Natural killer cell (primary cell): ENCODE results near the gene ELAC2. TPM values are rescaled to one million over a fixed set of nuclear protein-coding genes. Genes with fewer than 3 reads are reported as not detected.

Source experiments
- ATAC-seq, 3 donors: fragments of 150-1000 bp in 2 of 3; fragments of 200-7000 bp in 1 of 3; cut with Tn5 transposase; 1 replicate in 1 of 3; 2 replicates in 2 of 3; pipeline ENCODE4 v1.10.0; 2021; ENCODE audit warnings: mild to moderate bottlenecking in 2 of 3, moderate library complexity in 2 of 3
- DNase-seq, 2 donors: peaks; one replicate each; pipeline versions ENCODE4 v3.0.0 to v3.0.0-alpha.2; 2013 to 2021; ENCODE audit warnings: mixed read lengths in 1 of 2
- H3K27ac ChIP-seq: one replicate; pipeline ENCODE4 v1.5.1; 2013; ENCODE audit warnings: mild to moderate bottlenecking, low read length
- H3K27me3 ChIP-seq: one replicate; pipeline ENCODE4 v1.6.1; 2013; ENCODE audit warnings: low read length; ENCODE audit not compliant: control insufficient read depth, insufficient read depth
- H3K36me3 ChIP-seq: one replicate; pipeline ENCODE4 v1.6.1; 2013; ENCODE audit warnings: low read length; ENCODE audit not compliant: control insufficient read depth, insufficient read depth
- H3K4me1 ChIP-seq: one replicate; pipeline ENCODE4 v1.6.1; 2013; ENCODE audit warnings: low read length; ENCODE audit not compliant: control insufficient read depth, insufficient read depth
- H3K4me3 ChIP-seq: one replicate; pipeline ENCODE4 v1.5.1; 2013; ENCODE audit warnings: low read length
- H3K9me3 ChIP-seq: one replicate; pipeline ENCODE4 v1.6.1; 2013; ENCODE audit warnings: low read length; ENCODE audit not compliant: control insufficient read depth, insufficient read depth
- H3K27ac Mint-ChIP-seq, 2 donors: one replicate each; pipeline ENCODE4 v1.8.0; 2022; ENCODE audit warnings: mild to moderate bottlenecking in 2 of 2, mixed read lengths in 2 of 2, moderate library complexity in 1 of 2
- H3K27me3 Mint-ChIP-seq, 2 donors: one replicate each; pipeline ENCODE4 v1.8.0; 2022; ENCODE audit warnings: low read depth in 2 of 2, mixed read lengths in 2 of 2
- H3K36me3 Mint-ChIP-seq: one replicate; pipeline ENCODE4 v1.8.0; 2022; ENCODE audit warnings: mixed read lengths
- H3K4me1 Mint-ChIP-seq, 2 donors: one replicate each; pipeline ENCODE4 v1.8.0; 2022; ENCODE audit warnings: mixed read lengths in 2 of 2
- H3K4me3 Mint-ChIP-seq: one replicate; pipeline ENCODE4 v1.8.0; 2022; ENCODE audit warnings: mild to moderate bottlenecking, moderate library complexity, mixed read lengths
- H3K9me3 Mint-ChIP-seq, 2 donors: one replicate each; pipeline ENCODE4 v1.8.0; 2022; ENCODE audit warnings: mixed read lengths in 2 of 2
- WGBS: methylation state at CpG from one replicate; pipeline ENCODE4 v1.1.7; 2013; ENCODE audit warnings: missing lambda C conversion rate; ENCODE audit not compliant: insufficient coverage; 5-methylcytosine and 5-hydroxymethylcytosine counted together
- intact Hi-C: fragments of 100-400 bp; cut with micrococcal nuclease; formaldehyde crosslinking; loops from one replicate; pipeline ENCODE4 v1.14.2; 2022
- total RNA-seq, 4 donors: library from RNA; stranded (reverse); fragments of 120-200 nt in 1 of 4; gene quantifications; one replicate each; pipeline versions ENCODE4 v1.2.3 to v1.2.4, GENCODE V29; 2013 to 2022
- TF ChIP-seq, protein P1 (sequence below): fragments of 200-600 bp; IDR thresholded peaks from one replicate; pipeline ENCODE4 v1.8.0; 2022; ENCODE audit warnings: antibody characterized with exemption

Gene ELAC2
- total RNA-seq, 3 donors from 2014 or later (not counting 1 experiment from before 2014, with no cell fraction given) = 65.5 to 84.2 (median 83.4) TPM

DNA sequence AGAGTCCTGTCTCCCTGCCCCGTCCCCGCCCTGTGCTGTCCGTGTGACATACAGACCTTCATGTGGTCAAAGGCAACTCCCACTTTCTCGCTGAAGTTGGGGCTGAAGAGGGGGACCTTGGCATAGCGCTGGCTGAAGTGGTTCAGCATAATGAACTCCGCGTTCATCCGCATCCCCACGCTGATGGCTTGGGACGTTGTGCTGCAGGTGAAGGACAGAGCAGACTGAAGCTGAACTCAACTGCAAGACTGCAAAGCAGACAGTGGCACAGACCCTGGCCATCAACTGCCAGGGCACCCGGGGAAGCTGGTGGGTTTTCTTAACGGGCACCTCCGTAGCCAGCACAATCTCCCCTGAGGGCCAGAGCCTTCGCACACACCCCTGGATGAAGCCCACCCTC is 24.2 kb downstream of the ELAC2 start:
- 96% methylated on average over 14 of the region's 14 CpGs for WGBS
- Mint-ChIP-seq H3K36me3 (peaks cover 21% of the 10 kb centered on the region), H3K4me3 (no peak overlapping the region), H3K27me3 (no peaks in the 10 kb centered on the region), H3K27ac (no peak overlapping the region), H3K9me3 (no peaks in the 10 kb centered on the region), H3K4me1 (no peaks in the 10 kb centered on the region)
- no peak overlapping the region for H3K27ac ChIP-seq
- H3K36me3 ChIP-seq = peaks cover 78% of the 10 kb centered on the region
- no peaks in the 10 kb centered on the region for H3K4me1 ChIP-seq
- intact Hi-C loops = no loop called here
- H3K9me3 ChIP-seq = no peaks in the 10 kb centered on the region
- H3K4me3 ChIP-seq = no peak overlapping the region
- H3K27me3 ChIP-seq = no peaks in the 10 kb centered on the region
- ATAC-seq (no peak), DNase-seq (no peak)
- TF ChIP-seq, protein P1, sequence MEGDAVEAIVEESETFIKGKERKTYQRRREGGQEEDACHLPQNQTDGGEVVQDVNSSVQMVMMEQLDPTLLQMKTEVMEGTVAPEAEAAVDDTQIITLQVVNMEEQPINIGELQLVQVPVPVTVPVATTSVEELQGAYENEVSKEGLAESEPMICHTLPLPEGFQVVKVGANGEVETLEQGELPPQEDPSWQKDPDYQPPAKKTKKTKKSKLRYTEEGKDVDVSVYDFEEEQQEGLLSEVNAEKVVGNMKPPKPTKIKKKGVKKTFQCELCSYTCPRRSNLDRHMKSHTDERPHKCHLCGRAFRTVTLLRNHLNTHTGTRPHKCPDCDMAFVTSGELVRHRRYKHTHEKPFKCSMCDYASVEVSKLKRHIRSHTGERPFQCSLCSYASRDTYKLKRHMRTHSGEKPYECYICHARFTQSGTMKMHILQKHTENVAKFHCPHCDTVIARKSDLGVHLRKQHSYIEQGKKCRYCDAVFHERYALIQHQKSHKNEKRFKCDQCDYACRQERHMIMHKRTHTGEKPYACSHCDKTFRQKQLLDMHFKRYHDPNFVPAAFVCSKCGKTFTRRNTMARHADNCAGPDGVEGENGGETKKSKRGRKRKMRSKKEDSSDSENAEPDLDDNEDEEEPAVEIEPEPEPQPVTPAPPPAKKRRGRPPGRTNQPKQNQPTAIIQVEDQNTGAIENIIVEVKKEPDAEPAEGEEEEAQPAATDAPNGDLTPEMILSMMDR = no peak

GRCh38 chr17:12992676-12993075 is 25.2 kb downstream of the ELAC2 start:
- intact Hi-C loops = no loop called here
- Histone ChIP-seq H3K27me3 (no peaks in the 10 kb centered on the region), H3K4me3 (no peak overlapping the region), H3K9me3 (no peaks in the 10 kb centered on the region), H3K4me1 (no peaks in the 10 kb centered on the region), H3K27ac (no peak overlapping the region), H3K36me3 (peaks cover 69% of the 10 kb centered on the region)
- DNase-seq (no peak), ATAC-seq (no peak)
- Mint-ChIP-seq H3K4me3 (no peak overlapping the region), H3K9me3 (no peaks in the 10 kb centered on the region), H3K4me1 (no peaks in the 10 kb centered on the region), H3K27ac (peak overlapping the region in 1 of 2 donors; percentile 11), H3K27me3 (no peaks in the 10 kb centered on the region), H3K36me3 (peaks cover 18% of the 10 kb centered on the region)
- TF ChIP-seq, protein P1 = no peak
- 98% methylated on average over 14 of the region's 14 CpGs for WGBS

GRCh38 chr17:12990926-12991325 is 26.9 kb downstream of the ELAC2 start:
- intact Hi-C loops = no loop called here
- Histone ChIP-seq H3K4me3 (no peak overlapping the region), H3K27ac (no peak overlapping the region), H3K9me3 (no peaks in the 10 kb centered on the region), H3K36me3 (peaks cover 53% of the 10 kb centered on the region), H3K4me1 (no peaks in the 10 kb centered on the region), H3K27me3 (no peaks in the 10 kb centered on the region)
- Mint-ChIP-seq H3K27ac (no peak overlapping the region), H3K9me3 (no peaks in the 10 kb centered on the region), H3K4me3 (no peak overlapping the region), H3K27me3 (no peaks in the 10 kb centered on the region), H3K4me1 (no peaks in the 10 kb centered on the region), H3K36me3 (peaks cover 14% of the 10 kb centered on the region)
- TF ChIP-seq, protein P1 = no peak
- no peak for DNase-seq
- 97% methylated on average over 10 of the region's 12 CpGs for WGBS
- ATAC-seq = no peak

- Histone ChIP-seq H3K27ac (no peak overlapping the region), H3K9me3 (no peaks in the 10 kb centered on the region), H3K27me3 (no peaks in the 10 kb centered on the region), H3K4me1 (no peaks in the 10 kb centered on the region), H3K4me3 (no peak overlapping the region), H3K36me3 (peaks cover 46% of the 10 kb centered on the region)
- H3K36me3 Mint-ChIP-seq = peaks cover 14% of the 10 kb centered on the region
- no peak for DNase-seq
- no peaks in the 10 kb centered on the region for H3K4me1 Mint-ChIP-seq
- TF ChIP-seq, protein P1 = no peak
- no peaks in the 10 kb centered on the region for H3K9me3 Mint-ChIP-seq
- ATAC-seq = no peak
- peak overlapping the region in 1 of 2 donors; percentile 4 for H3K27ac Mint-ChIP-seq
- no peak overlapping the region for H3K4me3 Mint-ChIP-seq
- WGBS = 97% methylated on average over 25 of the region's 25 CpGs
- intact Hi-C loops = no loop called here
- no peaks in the 10 kb centered on the region for H3K27me3 Mint-ChIP-seq
Measured at GRCh38 chr17:12990041-12990808, 27.6 kb downstream of the ELAC2 start.
